Loucy (cell line): ENCODE results near the gene RPS3.
A peak's percentile ranks its signal among the peaks of the same experiment; 100 is the strongest.

ENCODE experiments used
- H2AFZ ChIP-seq: fragments of 200-600 bp; sonication (generic); 2 replicates; pipeline ENCODE4 v1.6.0; 2016; ENCODE audit warnings: antibody characterized with exemption, mild to moderate bottlenecking, low read length, moderate library complexity
- H3F3A ChIP-seq: fragments of 200-600 bp; 2 replicates; pipeline ENCODE4 v1.6.0; 2016; ENCODE audit warnings: antibody characterized with exemption, low read depth, mild to moderate bottlenecking
- H3K27me3 ChIP-seq: fragments of 200-600 bp; sonication (generic); 2 replicates; pipeline ENCODE4 v1.6.1; 2014; ENCODE audit warnings: low read length, mild to moderate bottlenecking; ENCODE audit not compliant: insufficient read depth, poor library complexity, severe bottlenecking
- H3K36me3 ChIP-seq: fragments of 200-600 bp; sonication (generic); 2 replicates; pipeline ENCODE4 v1.6.1; 2016; ENCODE audit warnings: low read length; ENCODE audit not compliant: insufficient read depth
- H3K4me1 ChIP-seq: fragments of 200-600 bp; sonication (generic); 2 replicates; pipeline ENCODE4 v1.5.1; 2014; ENCODE audit warnings: low read length, mild to moderate bottlenecking; ENCODE audit not compliant: insufficient read depth, poor library complexity, severe bottlenecking
- H3K4me2 ChIP-seq: fragments of 200-600 bp; sonication (generic); 2 replicates; pipeline ENCODE4 v1.6.0; 2014; ENCODE audit warnings: antibody characterized with exemption, low read length, low read depth, mild to moderate bottlenecking; ENCODE audit not compliant: poor library complexity, severe bottlenecking
- H3K4me3 ChIP-seq: fragments of 200-600 bp; sonication (generic); 2 replicates; pipeline ENCODE4 v1.5.1; 2014; ENCODE audit warnings: low read length, mild to moderate bottlenecking, mixed read lengths; ENCODE audit not compliant: poor library complexity, severe bottlenecking
- H3K79me2 ChIP-seq: fragments of 200-600 bp; sonication (generic); 2 replicates; pipeline ENCODE4 v1.6.1; 2014; ENCODE audit warnings: low read length; ENCODE audit not compliant: insufficient read depth
- H3K9ac ChIP-seq: fragments of 200-600 bp; sonication (generic); 2 replicates; pipeline ENCODE4 v1.6.0; 2014; ENCODE audit warnings: mild to moderate bottlenecking, low read depth, low read length, moderate library complexity; ENCODE audit not compliant: poor library complexity, severe bottlenecking
- H3K9me2 ChIP-seq: fragments of 200-600 bp; sonication (generic); replicated peaks from 2 replicates; pipeline ENCODE4 v1.6.1; 2016; ENCODE audit warnings: low read depth, low read length, mixed read lengths
- H3K9me3 ChIP-seq: fragments of 200-600 bp; sonication (generic); 2 replicates; pipeline ENCODE4 v1.6.1; 2014; ENCODE audit warnings: mild to moderate bottlenecking, antibody characterized with exemption, low read length, low read depth; ENCODE audit not compliant: insufficient read depth
- H4K20me1 ChIP-seq: fragments of 200-600 bp; sonication (generic); 2 replicates; pipeline ENCODE4 v1.6.0; 2014; ENCODE audit warnings: antibody characterized with exemption, low read length, mild to moderate bottlenecking; ENCODE audit not compliant: insufficient read depth, poor library complexity, severe bottlenecking
- CTCF ChIP-seq: fragments of 200-600 bp; sonication (generic); conservative IDR thresholded peaks from 2 replicates; pipeline ENCODE4 v1.5.1; 2014; ENCODE audit warnings: mild to moderate bottlenecking, antibody characterized with exemption, low read length
- EZH2phosphoT487 ChIP-seq: fragments of 200-600 bp; IDR thresholded peaks from 2 replicates; pipeline ENCODE4 v1.6.1; 2018; ENCODE audit warnings: antibody characterized with exemption, mild to moderate bottlenecking, moderate library complexity, borderline replicate concordance

The RPS3 gene

GRCh38 chr11:75449776-75450175 is 50.5 kb downstream of the RPS3 start:
- TF ChIP-seq EZH2phosphoT487, result no peak
- TF ChIP-seq CTCF, result no peak
- Histone ChIP-seq H2AFZ (no peak overlapping the region), H3K4me3 (no peak overlapping the region), H3K36me3 (no peaks in the 10 kb centered on the region), H3K9me2 (no peaks in the 10 kb centered on the region), H3K9ac (no peak overlapping the region), H3K4me1 (no peaks in the 10 kb centered on the region), H3F3A (no peaks in the 10 kb centered on the region), H3K9me3 (no peaks in the 10 kb centered on the region), H4K20me1 (no peaks in the 10 kb centered on the region), H3K4me2 (no peak overlapping the region), H3K27me3 (no peaks in the 10 kb centered on the region), H3K79me2 (no peaks in the 10 kb centered on the region)

DNA sequence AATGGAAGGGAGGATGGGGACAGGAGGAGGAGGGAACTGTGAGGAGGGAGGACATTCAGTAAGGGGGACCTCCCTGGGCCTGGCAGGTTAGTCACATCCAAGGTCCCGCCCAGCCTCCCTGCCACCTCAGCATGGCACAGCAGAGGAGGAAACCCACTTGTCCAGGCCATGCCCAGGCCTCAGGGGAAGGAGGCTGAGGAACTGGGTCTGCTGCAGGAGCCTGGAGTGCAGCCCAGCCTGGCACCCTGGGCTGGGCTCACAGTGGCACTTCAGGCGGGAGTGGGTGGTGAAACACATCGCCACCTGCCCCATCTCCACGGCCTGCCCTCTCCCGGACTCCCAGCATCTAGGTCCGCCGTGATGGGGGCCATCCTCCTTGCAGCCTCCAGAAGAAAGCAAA is 50.9 kb downstream of the RPS3 start:
- Histone ChIP-seq H3K4me3 (no peak overlapping the region), H3K4me2 (no peak overlapping the region), H3K36me3 (no peaks in the 10 kb centered on the region), H3K4me1 (no peaks in the 10 kb centered on the region), H4K20me1 (no peaks in the 10 kb centered on the region), H3K79me2 (no peaks in the 10 kb centered on the region), H3K9me3 (no peaks in the 10 kb centered on the region), H3K27me3 (no peaks in the 10 kb centered on the region), H3K9ac (no peak overlapping the region), H3F3A (no peaks in the 10 kb centered on the region), H2AFZ (no peak overlapping the region), H3K9me2 (no peaks in the 10 kb centered on the region)
- TF ChIP-seq CTCF, result no peak
- no peak for TF ChIP-seq EZH2phosphoT487

- Histone ChIP-seq H3K9me3 (no peaks in the 10 kb centered on the region), H3K4me2 (no peak overlapping the region), H3K9me2 (no peaks in the 10 kb centered on the region), H3K27me3 (no peaks in the 10 kb centered on the region), H3K4me1 (no peaks in the 10 kb centered on the region), H3K9ac (no peak overlapping the region), H3F3A (no peaks in the 10 kb centered on the region), H4K20me1 (no peaks in the 10 kb centered on the region), H2AFZ (no peak overlapping the region), H3K79me2 (no peaks in the 10 kb centered on the region), H3K36me3 (no peaks in the 10 kb centered on the region), H3K4me3 (no peak overlapping the region)
- TF ChIP-seq CTCF (peak; percentile 91), EZH2phosphoT487 (no peak)
Measured at GRCh38 chr11:75450826-75451821, 51.8 kb downstream of the RPS3 start.
